ENCODE results near the gene SCAMP4. TPM values are rescaled to one million over a fixed set of nuclear protein-coding genes. Genes with fewer than 3 reads are reported as not detected.

The SCAMP4 gene
- total RNA-seq, 1 experiment from 2014 or later = 69.8 TPM

- ChIA-PET CTCF (no interaction called here), POLR2A (ENCODE audit: unreplicated experiment) (no interaction called here)
- Histone ChIP-seq H3K4me3 (no peak overlapping the region), H4K20me1 (ENCODE audit: insufficient read depth) (peaks cover 14% of the 10 kb centered on the region), H2AFZ (no peak overlapping the region), H3K27ac (no peak overlapping the region), H3K27me3 (ENCODE audit: insufficient read depth, low read depth) (no peaks in the 10 kb centered on the region), H3K4me1 (replicated peaks; ENCODE audit: insufficient read depth) (no peaks in the 10 kb centered on the region), H3K36me3 (ENCODE audit: low read depth) (no peaks in the 10 kb centered on the region), H3K79me2 (ENCODE audit: low read depth) (0 out of 2 replicates have a peak, but pooled peaks cover under 1% of the 10 kb centered on the region), H3F3A (ENCODE audit: insufficient read depth, low read depth) (no peaks in the 10 kb centered on the region), H3K4me2 (no peak overlapping the region), H3K9me2 (ENCODE audit: insufficient read depth) (no peaks in the 10 kb centered on the region), H3K9me3 (ENCODE audit: insufficient read depth, low read depth) (no peaks in the 10 kb centered on the region)
- TF ChIP-seq EZH2 (IDR thresholded peaks at IDR 0.05; ENCODE audit: low read depth) = no peak
- TF ChIP-seq, protein P1, sequence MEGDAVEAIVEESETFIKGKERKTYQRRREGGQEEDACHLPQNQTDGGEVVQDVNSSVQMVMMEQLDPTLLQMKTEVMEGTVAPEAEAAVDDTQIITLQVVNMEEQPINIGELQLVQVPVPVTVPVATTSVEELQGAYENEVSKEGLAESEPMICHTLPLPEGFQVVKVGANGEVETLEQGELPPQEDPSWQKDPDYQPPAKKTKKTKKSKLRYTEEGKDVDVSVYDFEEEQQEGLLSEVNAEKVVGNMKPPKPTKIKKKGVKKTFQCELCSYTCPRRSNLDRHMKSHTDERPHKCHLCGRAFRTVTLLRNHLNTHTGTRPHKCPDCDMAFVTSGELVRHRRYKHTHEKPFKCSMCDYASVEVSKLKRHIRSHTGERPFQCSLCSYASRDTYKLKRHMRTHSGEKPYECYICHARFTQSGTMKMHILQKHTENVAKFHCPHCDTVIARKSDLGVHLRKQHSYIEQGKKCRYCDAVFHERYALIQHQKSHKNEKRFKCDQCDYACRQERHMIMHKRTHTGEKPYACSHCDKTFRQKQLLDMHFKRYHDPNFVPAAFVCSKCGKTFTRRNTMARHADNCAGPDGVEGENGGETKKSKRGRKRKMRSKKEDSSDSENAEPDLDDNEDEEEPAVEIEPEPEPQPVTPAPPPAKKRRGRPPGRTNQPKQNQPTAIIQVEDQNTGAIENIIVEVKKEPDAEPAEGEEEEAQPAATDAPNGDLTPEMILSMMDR (conservative IDR thresholded peaks at IDR 0.05) = no peak
- BruUV-seq (replicated peaks) = no TSS peak
- intact Hi-C loops (cut with micrococcal nuclease; ENCODE audit: unreplicated experiment) = no loop called here
- no peak for DNase-seq
Observed at GRCh38 chr19:1956868-1957492, 51.8 kb downstream of the SCAMP4 start.

GRCh38 chr19:1957562-1958248 lies 52.5 kb downstream of the SCAMP4 start:
- POLR2A ChIA-PET (ENCODE audit: unreplicated experiment) = no interaction called here
- H3K9me3 ChIP-seq (ENCODE audit: insufficient read depth, low read depth) = no peaks in the 10 kb centered on the region
- no peak overlapping the region for H3K4me3 ChIP-seq
- H3F3A ChIP-seq (ENCODE audit: insufficient read depth, low read depth) = no peaks in the 10 kb centered on the region
- no peaks in the 10 kb centered on the region for H3K9me2 ChIP-seq (ENCODE audit: insufficient read depth)
- peaks cover 14% of the 10 kb centered on the region for H4K20me1 ChIP-seq (ENCODE audit: insufficient read depth)
- no peaks in the 10 kb centered on the region for H3K79me2 ChIP-seq (ENCODE audit: low read depth)
- BruUV-seq (replicated peaks) = no TSS peak
- no peaks in the 10 kb centered on the region for H3K27me3 ChIP-seq (ENCODE audit: insufficient read depth, low read depth)
- no peaks in the 10 kb centered on the region for H3K4me1 ChIP-seq (replicated peaks; ENCODE audit: insufficient read depth)
- no peak for DNase-seq
- no peak overlapping the region for H3K4me2 ChIP-seq
- CTCF ChIA-PET = no interaction called here
- H3K36me3 ChIP-seq (ENCODE audit: low read depth) = no peaks in the 10 kb centered on the region
- H2AFZ ChIP-seq = no peak overlapping the region
- TF ChIP-seq, protein P1 (conservative IDR thresholded peaks at IDR 0.05) = no peak
- TF ChIP-seq EZH2 (IDR thresholded peaks at IDR 0.05; ENCODE audit: low read depth) = no peak
- intact Hi-C loops (cut with micrococcal nuclease; ENCODE audit: unreplicated experiment) = no loop called here
- H3K27ac ChIP-seq = no peak overlapping the region

DNA sequence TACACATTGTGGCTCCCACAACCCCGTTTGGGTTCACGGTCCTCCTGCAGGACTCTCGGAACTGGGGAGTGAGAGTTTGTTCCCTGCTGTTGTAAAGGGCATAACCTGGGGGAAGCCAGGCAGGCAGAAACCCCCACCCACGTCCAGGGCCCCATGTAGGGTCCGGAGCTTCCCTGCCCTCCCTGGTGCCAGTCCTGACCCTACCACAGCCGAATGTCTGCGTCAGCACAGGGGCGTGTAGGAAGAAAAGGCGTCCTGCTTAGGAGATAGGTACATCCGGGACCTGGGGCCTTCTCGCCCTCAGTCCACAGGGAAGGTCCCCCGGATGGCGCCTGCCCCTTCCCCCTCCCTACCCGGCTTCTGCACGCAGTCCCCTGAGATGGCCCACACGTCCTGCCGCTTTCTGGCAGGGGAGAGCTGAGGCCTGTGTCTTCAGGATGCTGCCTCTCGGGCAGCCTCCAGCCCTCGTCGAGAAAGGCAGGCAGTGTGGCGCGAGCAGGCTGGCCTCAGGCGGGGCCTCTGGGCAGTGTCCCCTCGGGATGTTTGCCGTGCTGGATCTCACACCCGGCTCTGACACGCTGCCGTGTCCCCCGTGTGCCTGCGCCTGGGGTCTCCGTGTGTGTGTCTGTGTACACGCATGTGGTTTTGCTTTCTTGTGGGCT lies 54.9 kb downstream of the SCAMP4 start:
- no TSS peak for BruUV-seq (replicated peaks)
- Histone ChIP-seq H3K9me2 (ENCODE audit: insufficient read depth) (no peaks in the 10 kb centered on the region), H3K27me3 (ENCODE audit: insufficient read depth, low read depth) (no peaks in the 10 kb centered on the region), H3K36me3 (ENCODE audit: low read depth) (no peaks in the 10 kb centered on the region), H3K79me2 (ENCODE audit: low read depth) (no peaks in the 10 kb centered on the region), H3K4me3 (no peak overlapping the region), H2AFZ (no peak overlapping the region), H4K20me1 (ENCODE audit: insufficient read depth) (peaks cover 3% of the 10 kb centered on the region), H3K4me1 (replicated peaks; ENCODE audit: insufficient read depth) (no peaks in the 10 kb centered on the region), H3K9me3 (ENCODE audit: insufficient read depth, low read depth) (no peaks in the 10 kb centered on the region), H3K27ac (no peak overlapping the region), H3F3A (ENCODE audit: insufficient read depth, low read depth) (no peaks in the 10 kb centered on the region), H3K4me2 (no peak overlapping the region)
- DNase-seq = no peak
- CTCF ChIA-PET = no interaction called here
- TF ChIP-seq EZH2 (IDR thresholded peaks at IDR 0.05; ENCODE audit: low read depth) = no peak
- TF ChIP-seq, protein P1 (conservative IDR thresholded peaks at IDR 0.05) = no peak
- POLR2A ChIA-PET (ENCODE audit: unreplicated experiment) = no interaction called here
- intact Hi-C loops (cut with micrococcal nuclease; ENCODE audit: unreplicated experiment) = no loop called here
